HG03575 (cell line): ENCODE results near the gene MBTD1.
"Not testable (repeated sequence)": the region's sequence is repeated elsewhere in the genome, so short reads cannot be mapped to it uniquely, and the experiment has no call there.

Experiments
- ATAC-seq: cut with Tn5 transposase; IDR thresholded peaks from one replicate; pipeline ENCODE4 v1.9.1; 2021; ENCODE audit not compliant: unreplicated experiment, insufficient number of reproducible peaks, low FRiP score; ENCODE audit errors: extremely low read depth

MBTD1 gene

GRCh38 chr17:51259564-51260236 is at the start of gene MBTD1:
TSS of gene MBTD1 (minus strand) at chr17:51260049. CDS start at chr17:51225161, 34,888 bp downstream.
- ATAC-seq = peak; percentile 59

GRCh38 chr17:51305182-51305581 is 45.3 kb upstream of the MBTD1 start:
- ATAC-seq = no peak

GRCh38 chr17:51299859-51300258 is 40.0 kb upstream of the MBTD1 start:
- no peak for ATAC-seq

GRCh38 chr17:51298508-51299371 is 38.9 kb upstream of the MBTD1 start:
- no peak for ATAC-seq

GRCh38 chr17:51294338-51294737 is 34.5 kb upstream of the MBTD1 start:
- not testable (repeated sequence) for ATAC-seq

- ATAC-seq = no peak
These were observed 29.9 kb upstream of the MBTD1 start for GRCh38 chr17:51289696-51290111.

- no peak for ATAC-seq
These were observed 27.6 kb upstream of the MBTD1 start for GRCh38 chr17:51287412-51287811.

- ATAC-seq = no peak
These were observed 19.3 kb upstream of the MBTD1 start for GRCh38 chr17:51279183-51279582.

- no peak for ATAC-seq
These were observed 15.5 kb upstream of the MBTD1 start for GRCh38 chr17:51275381-51275780.

- ATAC-seq = no peak
These were observed 13.0 kb upstream of the MBTD1 start for GRCh38 chr17:51272812-51273211.

GRCh38 chr17:51270636-51271035 is 10.8 kb upstream of the MBTD1 start:
- ATAC-seq = no peak

- ATAC-seq = no peak
These were observed 10.1 kb upstream of the MBTD1 start for GRCh38 chr17:51269991-51270390.

GRCh38 chr17:51264466-51264865 is 4.6 kb upstream of the MBTD1 start:
- ATAC-seq = not testable (repeated sequence)

- ATAC-seq = no peak
These were observed 3.2 kb upstream of the MBTD1 start for GRCh38 chr17:51263006-51263405.

GRCh38 chr17:51261024-51261963 is 1.4 kb upstream of the MBTD1 start:
- no peak for ATAC-seq

GRCh38 chr17:51260237-51261023 is 581 bp upstream of the MBTD1 start, which contains the start of gene UTP18:
TSS of gene UTP18 (plus strand) at chr17:51260546. CDS start at chr17:51260585, 39 bp downstream.
- peak; percentile 39 for ATAC-seq

GRCh38 chr17:51258756-51259563 is 889 bp downstream of the MBTD1 start:
- ATAC-seq = no peak
